H9 (cell line): Measurements from ENCODE around the gene ACOT6. TPM values are rescaled to one million over a fixed set of nuclear protein-coding genes. Genes with fewer than 3 reads are reported as not detected.
A peak's percentile ranks its signal among the peaks of the same experiment; 100 is the strongest.
"Not testable (repeated sequence)": the region's sequence is repeated elsewhere in the genome, so short reads cannot be mapped to it uniquely, and the experiment has no call there.

Experiments used
- DNase-seq: peaks from one replicate; pipeline ENCODE4 v3.0.0-alpha.2; 2017
- H2AFZ ChIP-seq: one replicate; pipeline ENCODE4 v1.6.1; 2013; ENCODE audit warnings: mild to moderate bottlenecking, low read length, control low read depth, moderate library complexity
- H2AK5ac ChIP-seq: 2 replicates; pipeline ENCODE4 v1.6.1; 2013; ENCODE audit warnings: low read length, control low read depth, mixed read lengths; ENCODE audit not compliant: insufficient read length
- H2BK120ac ChIP-seq: one replicate; pipeline ENCODE4 v1.6.1; 2013; ENCODE audit warnings: low read depth, mild to moderate bottlenecking, low read length, control low read depth, inconsistent platforms; ENCODE audit not compliant: poor library complexity, severe bottlenecking
- H2BK12ac ChIP-seq: 2 replicates; pipeline ENCODE4 v1.6.1; 2013; ENCODE audit warnings: low read length, control low read depth, mixed read lengths, low read depth; ENCODE audit not compliant: insufficient read length
- H2BK15ac ChIP-seq: 2 replicates; pipeline ENCODE4 v1.6.1; 2013; ENCODE audit warnings: low read depth, low read length, control low read depth
- H2BK20ac ChIP-seq: one replicate; pipeline ENCODE4 v1.6.1; 2013; ENCODE audit warnings: low read depth, mild to moderate bottlenecking, low read length, control low read depth, inconsistent platforms; ENCODE audit not compliant: poor library complexity, severe bottlenecking
- H2BK5ac ChIP-seq: 2 replicates; pipeline ENCODE4 v1.6.1; 2013; ENCODE audit warnings: low read length, control low read depth, mixed read lengths; ENCODE audit not compliant: insufficient read length
- H3K14ac ChIP-seq: 2 replicates; pipeline ENCODE4 v1.6.1; 2013; ENCODE audit warnings: low read length, control low read depth; ENCODE audit not compliant: insufficient read depth
- H3K18ac ChIP-seq: 2 replicates; pipeline ENCODE4 v1.6.1; 2013; ENCODE audit warnings: low read depth, mild to moderate bottlenecking, mixed read lengths, low read length, control low read depth; ENCODE audit not compliant: insufficient read length
- H3K23ac ChIP-seq: 2 replicates; pipeline ENCODE4 v1.6.1; 2013; ENCODE audit warnings: low read length, control low read depth, mixed read lengths, low read depth; ENCODE audit not compliant: insufficient read length
- H3K23me2 ChIP-seq: 2 replicates; pipeline ENCODE4 v1.6.1; 2013; ENCODE audit warnings: low read depth, mild to moderate bottlenecking, mixed read lengths, low read length, control low read depth; ENCODE audit not compliant: insufficient read length, poor library complexity, severe bottlenecking
- H3K27ac ChIP-seq: 2 replicates; pipeline ENCODE4 v1.5.1; 2013; ENCODE audit warnings: low read length, control low read depth, mixed read lengths, low read depth; ENCODE audit not compliant: insufficient read length
- H3K27me3 ChIP-seq: 2 replicates; pipeline ENCODE4 v1.6.1; 2013; ENCODE audit warnings: low read length, control low read depth, inconsistent platforms; ENCODE audit not compliant: insufficient read depth
- H3K4ac ChIP-seq: 2 replicates; pipeline ENCODE4 v1.6.1; 2013; ENCODE audit warnings: low read depth, mild to moderate bottlenecking, control low read depth, inconsistent platforms, low read length, moderate library complexity
- H3K4me1 ChIP-seq: 2 replicates; pipeline ENCODE4 v1.6.1; 2013; ENCODE audit warnings: low read length, control low read depth, inconsistent platforms; ENCODE audit not compliant: insufficient read depth
- H3K4me2 ChIP-seq: 2 replicates; pipeline ENCODE4 v1.6.1; 2013; ENCODE audit warnings: low read length, control low read depth, mixed read lengths; ENCODE audit not compliant: insufficient read length, insufficient read depth
- H3K56ac ChIP-seq: 2 replicates; pipeline ENCODE4 v1.6.1; 2013; ENCODE audit warnings: low read depth, mild to moderate bottlenecking, mixed read lengths, low read length, control low read depth; ENCODE audit not compliant: insufficient read length
- H3K79me1 ChIP-seq: 2 replicates; pipeline ENCODE4 v1.6.1; 2013; ENCODE audit warnings: low read depth, mild to moderate bottlenecking, moderate library complexity, low read length, control low read depth, inconsistent platforms; ENCODE audit not compliant: insufficient read depth, poor library complexity, severe bottlenecking
- H3K79me2 ChIP-seq: 2 replicates; pipeline ENCODE4 v1.6.1; 2013; ENCODE audit warnings: low read length, control low read depth, inconsistent platforms; ENCODE audit not compliant: insufficient read depth
- H3K9ac ChIP-seq: 2 replicates; pipeline ENCODE4 v1.6.1; 2013; ENCODE audit warnings: low read length, control low read depth, mixed read lengths; ENCODE audit not compliant: insufficient read length; ENCODE audit errors: extremely low read depth
- H3K9me3 ChIP-seq: one replicate; pipeline ENCODE4 v1.6.1; 2013; ENCODE audit warnings: low read depth, low read length, inconsistent platforms; ENCODE audit not compliant: control insufficient read depth
- H3T11ph ChIP-seq: one replicate; pipeline ENCODE4 v1.6.1; 2013; ENCODE audit warnings: mild to moderate bottlenecking, low read length, control low read depth, inconsistent platforms
- H4K20me1 ChIP-seq: one replicate; pipeline ENCODE4 v1.6.1; 2013; ENCODE audit not compliant: control insufficient read depth, insufficient read length, insufficient read depth
- H4K5ac ChIP-seq: 2 replicates; pipeline ENCODE4 v1.6.1; 2013; ENCODE audit warnings: low read depth, mild to moderate bottlenecking, mixed read lengths, low read length, control low read depth; ENCODE audit not compliant: insufficient read length
- H4K8ac ChIP-seq: replicated peaks from 2 replicates; pipeline ENCODE4 v1.6.1; 2013; ENCODE audit warnings: low read length, control low read depth, mixed read lengths, low read depth; ENCODE audit not compliant: insufficient read length
- H4K91ac ChIP-seq: 2 replicates; pipeline ENCODE4 v1.6.1; 2013; ENCODE audit warnings: low read depth, mild to moderate bottlenecking, moderate library complexity, mixed read lengths, low read length, control low read depth; ENCODE audit not compliant: insufficient read length
- H3K27ac Mint-ChIP-seq, 3 experiments: 2 replicates in 2 of 3; 3 replicates in 1 of 3; pipeline ENCODE4 v1.8.0; 2020 to 2021; ENCODE audit warnings: mixed read lengths in 3 of 3, mild to moderate bottlenecking in 1 of 3, moderate library complexity in 1 of 3
- H3K27me3 Mint-ChIP-seq: 2 replicates; pipeline ENCODE4 v1.8.0; 2021; ENCODE audit warnings: low read depth, mild to moderate bottlenecking, moderate library complexity, mixed read lengths
- H3K36me3 Mint-ChIP-seq, 3 experiments: 2 replicates in 2 of 3; 3 replicates in 1 of 3; pipeline ENCODE4 v1.8.0; 2020 to 2021; ENCODE audit warnings: low read depth in 3 of 3, mixed read lengths in 3 of 3; ENCODE audit not compliant: insufficient read depth in 1 of 3
- H3K4me1 Mint-ChIP-seq, 2 experiments: 2 replicates each; pipeline ENCODE4 v1.8.0; 2020; ENCODE audit warnings: mixed read lengths in 2 of 2
- H3K4me3 Mint-ChIP-seq, 2 experiments: 2 replicates in 1 of 2; 3 replicates in 1 of 2; pipeline ENCODE4 v1.8.0; 2020 to 2021; ENCODE audit warnings: mild to moderate bottlenecking in 2 of 2, mixed read lengths in 2 of 2, moderate library complexity in 1 of 2
- H3K9me3 Mint-ChIP-seq, 2 experiments: 2 replicates in 1 of 2; 3 replicates in 1 of 2; pipeline ENCODE4 v1.8.0; 2020; ENCODE audit warnings: mild to moderate bottlenecking in 2 of 2, mixed read lengths in 2 of 2, moderate library complexity in 1 of 2
- WGBS: extraction: QIAGEN DNeasy Blood & Tissue Kit; methylation state at CpG from one replicate; pipeline ENCODE4 v1.1.7; 2013; ENCODE audit warnings: missing lambda C conversion rate, low lambda C conversion rate, mixed read lengths; ENCODE audit not compliant: insufficient read length; ENCODE audit errors: extremely low coverage; 5-methylcytosine and 5-hydroxymethylcytosine counted together
- total RNA-seq: library from RNA; stranded (reverse); gene quantifications from 2 replicates; pipeline ENCODE4 v1.2.1, GENCODE V29; 2021
- TF ChIP-seq, protein P1 (sequence below): fragments of 200-600 bp; sonication (generic); conservative IDR thresholded peaks from 3 replicates; pipeline ENCODE4 v1.8.0; 2021; ENCODE audit warnings: antibody characterized with exemption, mild to moderate bottlenecking

The ACOT6 gene
- total RNA-seq, 1 experiment from 2014 or later: not detected

DNA sequence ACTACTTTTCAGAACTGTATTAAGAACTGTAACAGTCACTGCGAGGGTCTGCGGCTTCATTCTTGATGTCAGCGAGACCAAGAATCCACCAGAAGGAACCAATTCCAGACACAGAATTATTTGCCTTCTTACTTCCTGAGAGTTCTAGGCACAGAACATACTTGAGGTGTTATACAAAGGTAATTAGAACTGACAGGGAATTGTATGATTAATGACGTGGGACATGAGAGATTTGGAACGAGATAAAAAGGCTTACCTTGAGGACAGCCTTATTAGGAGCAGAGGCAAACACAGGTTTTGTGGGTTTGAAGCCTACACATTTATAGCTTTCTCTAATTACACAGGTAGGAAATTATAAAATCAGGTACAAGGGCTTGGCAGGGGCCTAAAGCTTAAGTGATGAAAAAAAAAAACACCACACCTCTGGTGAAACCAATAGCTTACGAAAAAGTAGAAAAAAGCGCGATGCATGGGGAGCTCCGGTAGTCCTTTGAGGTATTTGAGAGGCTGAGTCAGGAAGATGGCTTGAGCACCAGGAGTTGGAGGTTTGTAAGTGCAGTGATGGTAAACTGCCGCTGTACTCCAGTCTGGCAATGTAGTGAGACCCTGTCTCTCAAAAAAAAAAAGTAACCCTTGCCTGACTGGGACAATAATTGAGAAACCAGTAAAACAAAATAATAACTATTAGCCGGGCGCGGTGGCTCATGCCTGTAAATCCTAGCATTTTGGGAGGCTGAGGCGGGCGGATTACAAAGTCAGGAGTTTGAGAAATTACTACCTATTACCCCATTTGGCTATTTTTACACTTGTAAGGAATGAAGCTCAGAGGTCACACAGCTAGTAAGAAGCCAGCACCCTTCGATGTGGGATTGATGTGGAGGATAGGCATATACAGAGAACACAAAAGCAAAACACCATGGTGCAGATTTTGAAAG lies 44.1 kb upstream of the ACOT6 start:
- H3K23ac ChIP-seq: no peak overlapping the region
- H3K9ac ChIP-seq: no peak overlapping the region
- H3K27me3 ChIP-seq: no peaks in the 10 kb centered on the region
- no peak overlapping the region for H3K27ac ChIP-seq
- H2BK5ac ChIP-seq: no peak overlapping the region
- peaks cover 4 to 5% of the 10 kb centered on the region in 2 experiments; a peak in 3 of 5 replicates for H3K9me3 Mint-ChIP-seq
- DNase-seq: no peak
- H3K56ac ChIP-seq: no peak overlapping the region
- H4K20me1 ChIP-seq: no peaks in the 10 kb centered on the region
- H3K4me2 ChIP-seq: peak overlapping the region; percentile 55
- H3K79me1 ChIP-seq: no peaks in the 10 kb centered on the region
- no peaks in the 10 kb centered on the region for H3K9me3 ChIP-seq
- peaks cover 3% of the 10 kb centered on the region; the same call in 1 of the 2 replicates for H3K4me1 ChIP-seq
- H3K4me3 Mint-ChIP-seq: peak overlapping the region; percentile 72 to 80; a peak in 3 of 5 replicates
- H2BK120ac ChIP-seq: no peak overlapping the region
- no peak overlapping the region for H2AFZ ChIP-seq
- H3K4me1 Mint-ChIP-seq: peaks cover 24 to 31% of the 10 kb centered on the region in 2 experiments
- TF ChIP-seq, protein P1, sequence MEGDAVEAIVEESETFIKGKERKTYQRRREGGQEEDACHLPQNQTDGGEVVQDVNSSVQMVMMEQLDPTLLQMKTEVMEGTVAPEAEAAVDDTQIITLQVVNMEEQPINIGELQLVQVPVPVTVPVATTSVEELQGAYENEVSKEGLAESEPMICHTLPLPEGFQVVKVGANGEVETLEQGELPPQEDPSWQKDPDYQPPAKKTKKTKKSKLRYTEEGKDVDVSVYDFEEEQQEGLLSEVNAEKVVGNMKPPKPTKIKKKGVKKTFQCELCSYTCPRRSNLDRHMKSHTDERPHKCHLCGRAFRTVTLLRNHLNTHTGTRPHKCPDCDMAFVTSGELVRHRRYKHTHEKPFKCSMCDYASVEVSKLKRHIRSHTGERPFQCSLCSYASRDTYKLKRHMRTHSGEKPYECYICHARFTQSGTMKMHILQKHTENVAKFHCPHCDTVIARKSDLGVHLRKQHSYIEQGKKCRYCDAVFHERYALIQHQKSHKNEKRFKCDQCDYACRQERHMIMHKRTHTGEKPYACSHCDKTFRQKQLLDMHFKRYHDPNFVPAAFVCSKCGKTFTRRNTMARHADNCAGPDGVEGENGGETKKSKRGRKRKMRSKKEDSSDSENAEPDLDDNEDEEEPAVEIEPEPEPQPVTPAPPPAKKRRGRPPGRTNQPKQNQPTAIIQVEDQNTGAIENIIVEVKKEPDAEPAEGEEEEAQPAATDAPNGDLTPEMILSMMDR: no peak
- H3K79me2 ChIP-seq: no peaks in the 10 kb centered on the region
- H3K18ac ChIP-seq: no peak overlapping the region
- H4K5ac ChIP-seq: no peak overlapping the region
- peaks cover 7% of the 10 kb centered on the region for H3K23me2 ChIP-seq
- H3K4ac ChIP-seq: no peak overlapping the region
- H2BK12ac ChIP-seq: no peak overlapping the region
- H3K14ac ChIP-seq: no peak overlapping the region
- no peak overlapping the region for H4K91ac ChIP-seq
- no peak overlapping the region for H4K8ac ChIP-seq
- 100% methylated on average over 2 of the region's 16 CpGs for WGBS
- H2BK15ac ChIP-seq: no peak overlapping the region
- no peak overlapping the region for H3K27ac Mint-ChIP-seq
- H3K27me3 Mint-ChIP-seq: peaks cover 15% of the 10 kb centered on the region
- H2BK20ac ChIP-seq: no peak overlapping the region
- no peak overlapping the region for H2AK5ac ChIP-seq
- peaks cover 3 to 22% (median 21%) of the 10 kb centered on the region in 3 experiments for H3K36me3 Mint-ChIP-seq
- no peak overlapping the region for H3T11ph ChIP-seq

DNA sequence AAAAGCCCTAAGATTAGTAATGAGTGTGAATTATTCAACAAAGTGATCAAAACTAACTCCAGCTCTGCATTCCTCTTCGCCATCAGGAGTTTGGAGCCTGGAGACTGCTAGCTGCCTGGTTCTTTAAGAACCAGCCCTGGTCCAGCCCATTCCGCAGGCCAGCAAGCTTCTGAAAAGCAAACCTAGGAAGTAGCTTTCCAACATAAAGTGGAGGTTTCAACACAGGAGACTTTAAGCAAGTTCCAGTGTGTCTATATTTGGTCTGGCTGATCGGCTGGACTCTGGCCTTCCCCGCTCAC lies 43.5 kb upstream of the ACOT6 start:
- H3K27me3 ChIP-seq, H3K4me1 ChIP-seq, H3T11ph ChIP-seq, H2BK15ac ChIP-seq, H4K20me1 ChIP-seq, H4K8ac ChIP-seq, H2AK5ac ChIP-seq, H3K56ac ChIP-seq, H3K23ac ChIP-seq, H2BK12ac ChIP-seq, DNase-seq, H3K79me2 ChIP-seq, H3K27ac ChIP-seq, H3K23me2 ChIP-seq, H2AFZ ChIP-seq, H3K4ac ChIP-seq, H2BK20ac ChIP-seq, H3K79me1 ChIP-seq, H3K9me3 ChIP-seq, H2BK5ac ChIP-seq, H2BK120ac ChIP-seq, H4K5ac ChIP-seq, H4K91ac ChIP-seq, H3K9me3 Mint-ChIP-seq: not testable (repeated sequence)
- H3K9ac ChIP-seq: peak overlapping the region; percentile 18
- Mint-ChIP-seq H3K4me1 (peaks cover 24 to 31% of the 10 kb centered on the region in 2 experiments), H3K4me3 (peak overlapping the region; percentile 72 to 80), H3K36me3 (peaks cover 3 to 26% (median 22%) of the 10 kb centered on the region in 3 experiments), H3K27me3 (peaks cover 15% of the 10 kb centered on the region), H3K27ac (peak overlapping the region in 1 of 3 experiments; percentile 96; a peak in 2 of 7 replicates)
- H3K14ac ChIP-seq: peak overlapping the region; percentile 84
- WGBS: no CpG with 5 or more reads among the region's 4 CpGs
- H3K4me2 ChIP-seq: peak overlapping the region; percentile 55
- H3K18ac ChIP-seq: peak overlapping the region; percentile 4
